DLD1 (cell line): ENCODE data around the gene WNK4.

Experiments used
- in situ Hi-C: cut with HindIII; loops from 2 replicates; pipeline ENCODE4 v1.10.0; 2017; ENCODE audit warnings: low sequenced_read_pairs

WNK4 gene

DNA sequence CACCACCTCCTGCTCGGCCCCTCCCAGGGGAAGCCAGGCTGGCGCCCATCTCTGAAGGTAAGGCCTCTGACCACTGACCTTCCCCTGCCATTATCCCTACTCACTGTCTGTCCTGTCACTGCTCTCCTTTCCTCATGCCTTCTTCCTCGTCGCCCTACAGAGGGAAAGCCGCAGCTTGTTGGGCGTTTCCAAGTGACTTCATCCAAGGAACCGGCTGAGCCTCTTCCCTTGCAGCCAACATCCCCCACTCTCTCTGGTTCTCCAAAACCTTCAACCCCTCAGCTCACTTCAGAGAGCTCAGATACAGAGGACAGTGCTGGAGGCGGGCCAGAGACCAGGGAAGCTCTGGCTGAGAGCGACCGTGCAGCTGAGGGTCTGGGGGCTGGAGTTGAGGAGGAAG is 15.1 kb downstream of the WNK4 start:
- in situ Hi-C loops, result no loop called here

DNA sequence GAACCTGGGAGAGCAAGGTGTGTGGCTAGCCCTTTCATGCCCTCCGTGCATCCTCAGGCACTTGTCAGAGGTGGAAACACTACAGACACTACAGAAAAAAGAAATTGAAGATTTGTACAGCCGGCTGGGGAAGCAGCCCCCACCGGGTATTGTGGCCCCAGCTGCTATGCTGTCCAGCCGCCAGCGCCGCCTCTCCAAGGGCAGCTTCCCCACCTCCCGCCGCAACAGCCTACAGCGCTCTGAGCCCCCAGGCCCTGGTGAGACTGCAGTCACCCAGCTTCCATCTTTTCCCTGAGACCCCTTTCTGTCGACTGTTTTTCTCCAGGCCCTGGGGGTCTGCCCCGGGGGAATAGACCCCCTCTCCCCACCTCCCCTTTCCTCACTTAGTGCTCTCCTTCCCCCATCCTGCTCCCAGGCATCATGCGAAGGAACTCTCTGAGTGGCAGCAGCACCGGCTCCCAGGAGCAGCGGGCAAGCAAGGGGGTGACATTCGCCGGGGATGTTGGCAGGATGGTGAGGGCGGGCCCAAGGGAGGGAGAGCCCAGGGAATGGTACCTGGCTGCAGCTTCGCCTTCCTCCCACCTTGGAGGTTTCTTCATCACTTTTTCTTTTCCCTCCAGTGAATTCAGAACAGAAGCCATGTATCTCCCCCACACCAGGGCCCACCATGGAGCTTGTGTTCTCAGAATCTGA is 15.8 kb downstream of the WNK4 start:
- in situ Hi-C loops, result no loop called here

DNA sequence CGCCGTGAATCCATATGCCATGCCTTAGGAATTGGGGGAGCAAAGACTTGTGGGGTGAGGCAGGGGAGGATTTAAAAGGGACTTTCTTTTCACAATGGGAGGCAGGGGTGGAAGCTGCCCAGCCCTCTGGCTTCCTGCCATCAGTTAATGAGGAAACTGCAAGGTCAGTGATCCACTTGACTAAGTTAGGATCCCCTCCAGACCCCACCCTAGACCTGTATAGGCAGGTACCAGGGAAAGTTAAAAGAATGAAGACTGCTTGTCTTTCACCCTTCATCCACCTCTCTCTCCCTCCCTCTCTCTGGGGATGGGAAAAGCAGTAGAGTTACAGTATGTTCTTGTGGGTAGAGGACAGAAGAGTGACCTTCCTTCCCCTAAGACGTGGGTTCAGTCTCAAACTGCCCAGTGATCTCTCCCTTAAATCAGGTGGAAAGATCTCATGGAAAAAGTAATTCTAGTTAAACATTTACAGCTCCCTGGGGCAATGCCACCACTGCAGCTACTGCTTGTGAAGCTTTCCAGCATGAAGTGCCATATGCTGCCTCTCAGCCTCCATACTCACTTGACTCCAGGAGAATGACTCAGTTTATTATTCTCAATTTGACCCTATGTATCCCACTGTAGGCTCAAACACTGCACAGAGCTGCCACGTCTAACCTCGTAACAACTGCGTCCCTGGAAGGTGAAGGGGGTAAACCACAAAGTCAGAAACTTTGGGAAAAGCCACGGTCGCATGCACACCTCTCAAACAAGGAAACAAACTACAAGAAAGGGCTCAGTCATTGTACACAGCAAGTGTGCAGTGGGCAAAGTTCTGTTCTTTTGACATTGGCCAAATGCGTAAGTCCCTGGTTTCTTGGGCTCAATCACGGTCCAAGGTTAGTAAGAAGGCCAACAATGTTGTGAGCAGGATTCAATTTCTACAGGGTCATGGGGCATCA is 16.9 kb downstream of the WNK4 start:
- in situ Hi-C loops, result no loop called here

DNA sequence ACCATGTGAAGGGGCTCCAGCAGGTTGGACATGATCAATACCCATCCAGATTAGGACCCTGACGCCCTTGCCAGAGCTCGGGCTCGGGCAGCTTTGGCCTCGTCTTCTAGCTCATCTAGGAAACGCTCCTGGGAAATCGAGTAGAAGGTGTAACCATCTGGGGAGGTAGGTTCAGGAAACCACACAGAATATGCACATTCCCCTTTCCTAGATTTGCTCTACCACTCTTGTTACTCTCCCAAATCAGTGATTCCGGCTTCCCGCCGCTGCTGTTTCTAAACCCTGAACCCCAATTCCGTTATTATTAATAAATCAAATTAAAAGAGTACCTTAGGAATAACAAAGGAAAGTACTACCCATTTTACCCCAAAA is 17.6 kb downstream of the WNK4 start:
- in situ Hi-C loops, result no loop called here

DNA sequence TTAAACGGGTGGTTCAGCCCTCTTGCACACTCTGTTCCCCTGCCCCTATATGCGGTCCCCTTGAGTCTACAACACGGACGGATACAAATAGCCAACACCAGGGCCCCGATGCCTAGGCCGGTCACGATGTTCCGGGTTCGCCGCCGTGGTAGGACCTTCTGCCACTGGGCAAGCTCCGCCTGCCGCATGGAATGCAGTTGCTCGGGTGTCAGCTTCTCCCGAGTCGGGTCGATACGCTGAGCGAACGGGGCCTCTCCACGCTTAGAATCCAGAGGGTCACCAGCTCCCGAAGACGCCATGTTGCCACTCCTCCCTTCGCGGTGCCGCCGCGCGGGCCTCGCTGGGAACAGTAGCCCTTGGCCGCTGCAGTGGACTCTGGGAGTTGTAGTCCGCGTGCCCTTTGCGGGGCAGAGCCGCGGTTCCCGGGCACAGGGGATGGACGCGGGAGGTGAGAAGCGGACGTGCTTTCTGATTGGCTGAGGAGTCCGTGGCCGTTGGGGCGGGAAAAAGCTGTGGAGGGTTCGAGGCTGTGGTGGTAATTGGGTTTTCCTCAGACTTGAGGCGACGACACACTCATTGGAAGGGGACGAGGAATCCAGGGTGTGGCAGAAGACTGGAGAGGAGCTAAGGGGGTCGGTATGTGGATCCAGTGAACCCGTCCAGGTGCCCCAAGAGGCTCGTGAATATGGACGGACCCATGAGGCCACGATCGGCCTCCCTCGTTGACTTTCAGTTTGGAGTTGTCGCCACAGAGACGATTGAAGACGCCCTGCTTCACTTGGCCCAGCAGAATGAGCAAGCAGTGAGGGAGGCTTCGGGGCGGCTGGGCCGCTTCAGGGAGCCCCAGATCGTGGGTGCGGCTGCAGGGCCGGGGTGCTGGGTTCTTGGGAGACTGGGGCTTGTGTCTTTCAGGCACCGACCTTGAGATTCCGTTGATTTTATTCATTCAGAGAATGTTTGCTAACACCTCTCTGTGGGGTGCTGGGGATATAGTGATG is 18.3 kb downstream of the WNK4 start, which contains the start of the genes CNTD1 and COA3:
CNTD1 (plus strand) TSS at position 479 of the 998 bp plus-strand sequence; CDS start at position 686, 207 bp downstream.
COA3 (minus strand) TSS at position 322 of the 998 bp plus-strand sequence; CDS start at position 299, 23 bp downstream.
- in situ Hi-C loops, result no loop called here

DNA sequence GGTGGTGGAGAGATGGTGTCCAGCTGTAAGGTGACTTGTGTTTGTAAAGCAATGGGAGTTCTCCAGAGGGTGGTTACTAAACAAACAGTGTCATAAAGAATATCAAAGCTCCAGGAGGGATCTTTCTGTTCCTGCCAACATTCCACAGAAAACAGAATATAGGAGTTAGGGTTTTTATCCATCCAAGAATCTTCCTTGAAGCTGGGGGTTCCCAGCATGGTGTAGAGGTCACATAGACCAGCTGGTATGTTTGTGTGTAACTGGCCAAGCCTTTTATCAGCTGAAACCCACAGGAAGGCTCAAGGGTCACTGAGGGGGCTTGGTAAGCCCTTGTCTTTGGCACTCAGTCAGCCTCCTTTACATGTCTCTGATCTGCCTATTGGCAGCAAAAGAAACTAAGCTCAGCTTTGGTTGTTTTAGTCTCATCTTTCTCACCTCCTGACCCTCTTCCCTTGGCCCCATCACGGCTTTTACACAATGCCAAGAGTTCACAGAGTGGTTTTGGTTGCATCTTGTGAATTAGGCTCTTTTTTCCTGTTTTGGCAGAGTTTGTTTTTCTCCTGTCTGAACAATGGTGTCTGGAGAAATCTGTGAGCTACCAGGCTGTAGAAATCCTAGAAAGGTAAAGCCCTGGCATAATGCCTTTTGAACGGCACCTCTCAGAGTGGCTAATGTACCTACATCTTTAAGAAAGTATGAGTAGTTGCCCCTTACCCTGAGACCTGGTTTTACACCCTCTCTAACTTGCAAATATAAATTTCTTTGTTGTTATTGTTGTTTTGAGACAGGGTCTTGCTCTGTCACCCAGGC is 22.9 kb downstream of the WNK4 start:
- in situ Hi-C loops, result no loop called here

DNA sequence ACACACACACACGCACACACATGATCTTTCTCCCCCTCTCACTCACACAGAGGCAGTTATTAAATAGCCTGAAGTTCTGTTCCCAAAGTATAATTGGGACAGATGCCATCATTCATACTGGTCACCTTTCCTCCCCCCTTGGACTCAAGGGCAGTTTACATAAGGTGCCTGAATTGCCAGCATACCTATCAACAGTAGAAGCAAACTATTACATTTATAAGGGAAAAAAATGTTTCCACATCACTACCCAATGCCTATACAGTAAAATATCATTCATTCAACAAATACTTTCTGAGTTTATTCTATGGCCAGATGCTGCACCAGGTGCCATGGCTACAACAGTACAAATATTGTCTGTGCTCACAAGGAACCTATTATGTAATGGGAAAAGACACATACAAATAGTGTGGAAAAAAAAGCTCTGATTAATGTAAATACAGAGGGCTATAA is 24.5 kb downstream of the WNK4 start:
- in situ Hi-C loops, result no loop called here

DNA sequence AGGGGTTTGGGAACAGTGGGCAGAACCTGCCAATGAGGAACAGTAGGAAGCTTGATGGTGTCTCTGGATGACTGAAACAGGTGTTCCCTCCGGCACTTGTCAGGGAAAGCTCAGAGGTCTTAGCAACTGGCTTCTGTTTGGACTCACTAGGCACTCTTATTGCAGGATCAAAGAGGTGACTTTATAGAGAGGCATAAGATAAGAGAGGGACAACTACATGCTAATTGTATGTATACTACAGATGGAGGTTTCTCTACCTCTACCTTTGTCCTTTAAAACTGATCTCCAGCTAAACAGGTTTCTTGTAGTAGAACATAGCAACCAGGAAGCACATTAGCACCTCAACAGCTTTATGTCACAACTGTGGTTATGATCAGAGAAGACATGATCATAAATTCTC is 25.8 kb downstream of the WNK4 start:
- in situ Hi-C loops, result no loop called here

DNA sequence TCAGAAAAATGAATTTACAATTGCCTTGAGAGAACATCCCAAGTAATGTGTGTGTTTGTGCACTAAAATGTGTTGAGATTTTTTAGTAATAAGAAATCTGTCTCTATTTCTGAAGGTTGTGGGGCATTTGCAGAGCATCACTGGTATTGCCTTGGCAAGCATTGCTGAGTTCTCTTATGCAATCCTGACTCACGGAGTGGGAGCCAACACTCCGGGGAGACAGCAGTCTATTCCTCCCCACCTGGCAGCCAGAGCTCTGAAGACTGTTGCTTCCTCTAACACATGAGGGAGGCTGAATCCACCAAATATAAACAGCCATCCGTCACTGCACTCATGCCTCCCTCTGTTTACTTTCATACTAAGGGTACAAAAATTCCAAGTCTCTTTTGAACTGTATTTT is 28.8 kb downstream of the WNK4 start:
- in situ Hi-C loops, result no loop called here

DNA sequence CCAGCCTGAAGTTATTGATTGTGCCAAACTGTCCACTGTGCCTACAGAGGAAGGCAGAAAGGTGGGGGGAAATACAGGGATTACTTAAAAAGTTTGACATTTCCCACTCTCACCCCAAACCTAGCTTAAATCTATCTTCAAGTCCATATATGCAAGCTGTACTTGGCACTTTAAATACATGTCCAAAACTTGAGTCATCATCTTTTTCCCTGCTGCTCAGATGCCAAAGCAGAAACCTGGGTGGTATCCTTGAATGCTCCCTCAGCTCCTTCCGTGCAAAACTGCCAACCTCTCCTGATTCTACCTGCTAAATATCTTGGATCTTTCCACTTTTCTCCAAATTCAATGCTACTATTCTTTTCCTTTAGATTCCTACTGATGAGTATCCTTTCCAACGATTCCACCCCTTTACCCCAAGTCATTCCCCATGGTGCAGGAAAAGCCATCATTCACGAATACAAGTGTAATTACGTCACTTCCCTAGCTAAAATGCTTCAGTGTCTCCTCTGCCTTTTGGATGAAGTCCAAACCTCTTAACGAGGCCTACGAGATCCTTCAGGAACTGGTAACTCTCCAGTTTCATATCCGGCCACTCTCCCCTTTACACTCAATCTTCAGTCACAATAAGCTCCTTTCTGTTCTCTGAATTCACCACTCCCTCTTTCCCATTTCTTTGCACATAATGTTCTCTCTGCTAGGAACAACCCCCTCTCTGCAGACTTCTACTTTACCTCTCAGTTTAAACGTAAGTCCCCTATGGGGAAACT is 34.4 kb downstream of the WNK4 start:
- in situ Hi-C loops, result no loop called here

DNA sequence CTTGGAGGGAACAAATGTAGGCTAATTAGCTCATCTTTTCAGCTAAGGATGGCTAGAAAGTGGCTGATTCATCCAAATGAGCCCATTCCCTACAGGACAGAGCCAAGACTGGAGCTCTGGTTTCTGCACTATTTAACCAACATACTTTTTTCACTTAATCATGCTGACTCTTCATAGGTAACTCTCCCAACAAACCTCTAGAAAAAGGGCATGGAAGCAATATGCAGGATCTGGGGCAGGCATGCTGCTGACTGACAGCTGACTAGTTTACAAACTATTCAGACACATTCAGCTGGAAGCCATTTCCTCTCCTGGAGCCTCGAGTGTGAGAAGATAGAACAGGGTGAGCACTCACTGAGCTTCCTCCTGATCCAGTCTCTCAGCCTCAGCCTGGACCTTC is 37.5 kb downstream of the WNK4 start:
- in situ Hi-C loops, result no loop called here

DNA sequence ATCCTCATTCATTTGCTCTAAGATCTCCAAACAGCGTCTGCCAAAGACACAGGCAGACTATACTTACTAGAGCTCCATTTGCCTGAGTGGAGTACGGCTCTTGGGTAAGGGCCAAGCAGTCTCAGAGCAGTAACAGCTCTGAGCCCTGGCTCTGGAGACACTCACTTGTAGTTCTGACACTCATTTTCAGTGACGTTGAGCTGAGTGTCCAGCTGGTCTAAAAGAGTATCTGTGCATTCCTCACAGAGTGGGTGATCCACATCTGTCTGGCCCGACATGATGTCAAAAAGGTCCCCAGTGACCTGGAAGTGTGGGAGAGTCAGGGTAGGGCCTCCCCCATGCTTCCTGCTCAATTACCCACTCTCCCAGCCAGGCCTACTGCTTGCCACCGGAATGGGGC is 38.0 kb downstream of the WNK4 start:
- in situ Hi-C loops, result no loop called here

DNA sequence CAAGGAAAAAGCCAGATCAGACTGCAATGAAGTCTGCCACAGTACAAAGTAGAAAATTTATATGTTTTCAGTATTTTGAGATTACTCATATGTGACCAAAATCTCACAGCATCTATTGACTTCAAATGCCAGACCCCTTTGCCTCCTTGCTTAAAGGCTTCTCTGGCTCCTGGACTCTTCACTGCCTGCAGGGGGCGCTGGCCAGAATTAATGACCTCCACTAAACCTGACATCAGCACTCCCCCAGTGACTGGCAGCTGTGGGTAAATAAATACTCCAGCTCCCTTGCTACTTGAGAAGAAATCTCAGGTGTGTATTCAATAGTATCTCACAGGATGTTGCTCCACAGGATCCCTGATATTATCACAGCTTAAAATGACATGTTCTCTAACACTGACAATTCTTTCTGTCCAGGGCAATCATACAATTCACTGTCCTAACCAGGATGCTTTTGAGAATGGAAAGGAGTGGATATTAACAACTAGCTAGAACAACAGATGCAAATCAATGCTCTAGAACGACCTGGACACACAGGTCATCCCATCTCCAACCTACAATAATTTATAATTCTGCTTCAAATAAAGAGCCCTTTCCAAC is 39.6 kb downstream of the WNK4 start:
- in situ Hi-C loops, result no loop called here

DNA sequence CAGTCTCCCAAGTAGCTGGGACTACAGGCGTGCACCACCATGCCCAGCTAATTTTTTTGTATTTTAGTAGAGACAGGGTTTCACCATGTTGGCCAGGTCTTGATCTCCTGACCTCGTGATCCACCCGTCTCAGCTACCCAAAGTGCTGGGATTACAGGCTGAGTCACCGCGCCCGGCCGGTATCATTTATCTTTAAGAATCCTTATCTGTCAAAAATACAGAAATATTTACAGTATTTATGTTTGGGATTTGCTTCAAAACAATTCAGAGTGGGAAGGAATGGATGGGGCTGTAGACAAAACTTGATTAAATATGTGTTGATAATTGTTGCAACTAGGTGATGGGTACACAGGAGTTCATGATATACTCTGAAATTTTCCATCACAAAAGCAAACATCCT is 40.8 kb downstream of the WNK4 start:
- in situ Hi-C loops, result no loop called here

DNA sequence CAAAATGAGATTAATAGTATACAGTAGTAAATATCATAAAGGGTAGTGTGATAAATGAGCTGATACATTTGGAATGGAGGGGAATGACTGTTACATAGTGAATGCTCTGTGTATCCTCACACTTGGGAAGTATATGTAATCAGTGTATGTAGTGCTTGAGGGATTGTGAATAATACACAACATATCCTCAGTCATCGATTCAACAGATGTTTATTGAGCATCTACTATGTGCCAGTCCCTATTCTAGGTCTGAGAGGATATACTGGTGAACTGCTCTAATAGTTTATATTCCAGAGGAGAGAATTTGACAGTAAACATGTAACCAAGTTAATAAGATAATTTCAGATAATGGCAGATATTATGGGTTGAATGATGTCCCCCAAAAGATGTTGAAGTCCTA is 47.1 kb downstream of the WNK4 start:
- in situ Hi-C loops, result no loop called here

DNA sequence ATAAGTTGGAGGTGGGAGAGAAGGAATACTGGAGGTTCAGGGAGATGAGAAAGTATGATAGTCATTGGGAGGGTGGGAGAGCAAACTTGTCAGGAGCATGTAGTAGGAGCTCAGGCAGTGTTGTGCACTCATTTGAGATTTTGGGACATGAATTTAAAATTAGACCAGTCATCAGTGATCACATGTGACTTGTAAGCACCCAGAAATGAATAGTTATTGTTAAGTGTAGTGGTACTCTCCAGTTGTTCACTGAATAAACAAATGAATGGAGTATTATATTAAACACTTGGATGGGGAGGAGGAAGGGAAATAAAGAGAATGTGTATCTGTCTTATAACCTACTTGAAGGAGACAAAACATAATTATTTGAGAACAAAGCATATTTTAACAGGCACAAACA is 50.6 kb downstream of the WNK4 start:
- in situ Hi-C loops, result no loop called here

DNA sequence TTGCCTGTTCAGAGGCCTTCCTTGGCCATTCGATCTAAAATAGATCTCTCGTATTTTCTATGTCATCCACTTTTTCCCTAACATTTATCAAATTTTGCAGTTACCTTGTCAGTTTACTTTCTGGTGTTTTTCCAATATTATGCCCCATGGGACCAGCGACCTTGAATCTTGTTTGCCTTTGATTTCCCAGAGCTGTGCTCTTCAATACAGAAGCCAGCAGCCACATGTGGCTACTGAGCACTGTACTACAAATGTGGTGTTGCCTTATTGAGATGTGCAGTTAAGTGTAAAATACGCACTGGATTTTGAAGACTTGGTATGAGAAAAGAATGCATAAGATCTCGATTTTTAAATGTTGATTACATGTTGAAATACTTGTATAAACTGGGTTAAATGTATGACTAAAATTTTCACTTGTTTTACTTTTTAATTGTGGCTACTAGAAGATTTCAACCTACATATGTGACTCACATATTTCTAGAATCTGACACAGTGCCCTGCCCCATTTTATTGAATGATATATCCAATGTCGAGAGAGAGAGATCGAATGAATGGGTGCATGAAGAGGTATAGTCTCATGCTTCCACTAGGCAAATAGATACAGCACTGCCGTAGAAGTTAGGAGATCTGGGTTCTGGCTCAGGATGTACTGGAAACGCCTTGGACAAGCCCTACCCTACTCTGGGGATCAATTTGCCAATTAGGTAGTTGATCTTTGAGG is 52.0 kb downstream of the WNK4 start:
- in situ Hi-C loops, result no loop called here
